ENCODE measurements around the gene PIP5K1A.

PIP5K1A gene

GRCh38 chr1:151246786-151247185 lies 48.4 kb downstream of the PIP5K1A start:
- no peak overlapping the region for H3K27ac ChIP-seq
- TF ChIP-seq CTCF (conservative IDR thresholded peaks at IDR 0.05): no peak

- peak; percentile 95 for TF ChIP-seq CTCF (conservative IDR thresholded peaks at IDR 0.05)
These were observed 53.5 kb downstream of the PIP5K1A start for GRCh38 chr1:151251656-151252470.

GRCh38 chr1:151254217-151255213 lies 56.2 kb downstream of the PIP5K1A start, which contains the start of gene PSMD4:
PSMD4 (plus strand) TSS chr1:151254734; CDS start chr1:151254783, 49 bp downstream.
- peak within 1 kb of the TSS; percentile 93 for H3K27ac ChIP-seq
- TF ChIP-seq CTCF (conservative IDR thresholded peaks at IDR 0.05): no peak

More at GRCh38 chr1:151251656-151252470, 53.5 kb downstream of the PIP5K1A start:
- no peak overlapping the region for H3K27ac ChIP-seq

- H3K27ac ChIP-seq: peak overlapping the region; percentile 93
- TF ChIP-seq CTCF (conservative IDR thresholded peaks at IDR 0.05): no peak
These were observed 57.0 kb downstream of the PIP5K1A start for GRCh38 chr1:151255381-151255780.

GRCh38 chr1:151259351-151259750 lies 61.0 kb downstream of the PIP5K1A start:
- no peak overlapping the region for H3K27ac ChIP-seq
- no peak for TF ChIP-seq CTCF (conservative IDR thresholded peaks at IDR 0.05)

GRCh38 chr1:151265446-151266236 lies 67.3 kb downstream of the PIP5K1A start:
- no peak for TF ChIP-seq CTCF (conservative IDR thresholded peaks at IDR 0.05)
- no peak overlapping the region for H3K27ac ChIP-seq

Measured in VCaP (cell line).